Superior temporal gyrus (tissue), 1 donor: ENCODE results near the gene PLCXD1.
"Not testable (repeated sequence)": the region's sequence is repeated elsewhere in the genome, so short reads cannot be mapped to it uniquely, and the experiment has no call there.

Source experiments
- DNase-seq: peaks from one replicate; pipeline ENCODE4 v3.0.0-alpha.2; 2016; ENCODE audit errors: extremely low spot score

Gene PLCXD1

GRCh38 chrX:262381-262909 is 18.7 kb upstream of the PLCXD1 start:
- no peak for DNase-seq

- DNase-seq = not testable (repeated sequence)
These were observed 17.2 kb upstream of the PLCXD1 start for GRCh38 chrX:264006-264405.

GRCh38 chrX:264634-265455 is 16.3 kb upstream of the PLCXD1 start:
- DNase-seq = no peak

- DNase-seq = no peak
These were observed 15.7 kb upstream of the PLCXD1 start for GRCh38 chrX:265502-265901.

GRCh38 chrX:267771-268261 is 13.4 kb upstream of the PLCXD1 start:
- DNase-seq = no peak

- no peak for DNase-seq
These were observed 10.3 kb upstream of the PLCXD1 start for GRCh38 chrX:270848-271367.

GRCh38 chrX:274904-275475 is 6.2 kb upstream of the PLCXD1 start:
- DNase-seq = no peak

- no peak for DNase-seq
These were observed 5.7 kb upstream of the PLCXD1 start for GRCh38 chrX:275476-275966.

GRCh38 chrX:275967-276580 is 5.1 kb upstream of the PLCXD1 start:
- peak; percentile 53 for DNase-seq

- DNase-seq = no peak
These were observed 4.5 kb upstream of the PLCXD1 start for GRCh38 chrX:276581-277201.

- DNase-seq = not testable (repeated sequence)
These were observed 1.2 kb upstream of the PLCXD1 start for GRCh38 chrX:279757-280604.

GRCh38 chrX:280722-281121 is 459 bp upstream of the PLCXD1 start:
- DNase-seq = not testable (repeated sequence)

- DNase-seq = not testable (repeated sequence)
These were observed 960 bp downstream of the PLCXD1 start for GRCh38 chrX:282000-282681.

- DNase-seq = peak; percentile 94
These were observed 2.1 kb downstream of the PLCXD1 start for GRCh38 chrX:283115-283845.

- DNase-seq = no peak
These were observed 4.0 kb downstream of the PLCXD1 start for GRCh38 chrX:285076-285677.

- no peak for DNase-seq
These were observed 6.5 kb downstream of the PLCXD1 start for GRCh38 chrX:287670-288069.

GRCh38 chrX:288561-288991 is 7.4 kb downstream of the PLCXD1 start:
- DNase-seq = no peak

GRCh38 chrX:290476-291166 is 9.4 kb downstream of the PLCXD1 start:
- DNase-seq = no peak
